ENCODE results near the gene POR.

POR gene

DNA sequence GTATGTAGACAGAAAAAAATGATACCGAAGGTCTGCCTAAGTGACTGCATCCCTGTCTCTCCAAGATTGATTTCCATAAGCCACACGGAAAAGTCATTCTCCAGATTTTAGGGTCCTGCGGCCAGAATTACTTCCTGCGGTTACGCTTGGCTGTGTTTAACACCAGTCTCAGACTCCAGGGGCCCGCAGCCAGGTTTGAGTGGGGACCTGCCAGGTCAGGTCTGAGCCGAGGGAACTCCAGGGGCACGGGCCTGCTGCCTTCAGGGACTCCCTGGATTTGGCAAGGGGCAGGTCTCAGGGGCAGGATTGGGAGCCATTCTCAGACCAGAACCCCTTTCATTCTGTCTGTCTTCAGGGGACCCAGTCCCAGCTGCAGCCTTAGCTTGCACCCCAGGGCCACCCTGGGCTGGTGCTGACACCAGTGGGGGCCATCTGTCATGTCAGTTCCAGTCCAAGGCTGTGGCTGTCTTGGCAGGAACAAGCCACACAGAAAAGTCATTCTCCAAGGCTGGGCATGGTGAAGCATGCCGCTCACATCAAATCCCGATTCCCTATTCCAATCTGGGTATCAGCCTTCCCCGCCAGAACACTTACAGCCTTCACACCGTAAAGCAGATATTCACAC, 40.5 kb downstream of the POR start:
- no peak for DNase-seq (ENCODE audit: low read depth)

DNA sequence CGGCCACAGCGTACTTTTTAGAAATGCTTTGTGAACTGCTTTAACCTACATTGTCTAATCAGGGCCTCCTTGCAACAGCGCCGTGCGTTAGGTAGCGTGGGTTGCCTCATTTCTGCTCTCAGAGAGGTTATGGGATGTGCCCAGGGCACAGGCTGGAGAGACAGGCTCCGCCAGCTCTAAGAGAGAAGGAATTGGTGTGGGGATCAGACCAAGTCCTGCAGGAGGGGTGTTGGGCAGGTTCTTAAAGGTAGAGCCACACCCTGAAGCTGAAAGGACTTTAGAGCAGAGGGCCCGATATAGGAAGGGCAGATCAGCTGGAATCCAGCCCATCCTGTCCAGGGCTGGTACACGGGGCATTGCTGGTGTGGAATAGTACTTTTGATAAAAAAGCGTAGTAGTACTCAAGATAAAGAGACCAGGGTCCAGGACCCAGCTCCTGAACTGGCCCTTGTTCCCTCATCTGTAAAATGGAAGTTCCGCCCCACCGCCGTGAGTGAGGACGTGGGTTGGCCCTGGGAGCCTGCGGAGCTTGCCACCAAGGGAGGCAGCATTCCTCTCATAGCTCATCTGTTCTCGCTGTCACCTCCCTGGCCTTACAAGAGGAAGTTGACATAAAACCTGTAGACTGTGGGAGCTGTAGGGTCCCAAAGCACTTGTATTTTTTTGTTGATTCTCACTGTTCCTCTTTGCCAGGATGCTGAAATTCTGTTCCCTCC, 42.2 kb downstream of the POR start:
- DNase-seq (ENCODE audit: low read depth), result no peak

DNA sequence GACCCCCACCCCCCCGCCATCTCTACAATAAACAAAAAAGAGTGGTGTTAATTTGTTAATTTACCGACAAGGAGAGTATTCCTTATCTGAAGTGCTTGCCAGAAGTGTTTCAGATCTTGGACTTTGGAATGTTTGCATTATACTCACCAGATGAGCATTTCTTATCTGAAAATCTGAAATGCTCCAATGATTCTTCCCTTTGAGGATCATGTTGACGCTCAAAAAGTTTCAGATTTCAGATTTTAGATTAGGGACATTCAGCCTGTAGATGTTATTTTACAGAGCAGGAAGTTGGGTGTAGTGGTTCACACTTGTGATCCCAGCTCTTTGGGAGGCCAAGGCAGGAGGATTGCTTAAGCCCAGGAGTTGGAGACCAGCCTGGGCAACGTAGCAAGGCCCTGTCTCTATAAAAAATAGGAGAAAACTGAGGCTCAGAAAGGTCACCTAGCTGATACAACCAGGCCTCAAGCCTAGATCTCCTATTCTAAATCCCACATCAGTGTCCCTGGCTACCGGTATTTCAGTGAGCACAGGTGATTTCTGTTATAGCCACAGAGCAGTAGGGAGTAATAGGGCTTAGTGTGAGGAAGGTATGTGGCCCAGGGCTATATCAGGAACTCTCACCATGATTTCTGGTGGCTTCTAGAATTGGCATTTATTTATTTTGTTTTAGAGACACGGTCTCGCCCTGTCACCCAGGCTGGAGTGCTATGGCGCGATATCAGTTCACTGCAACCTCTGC, 44.0 kb downstream of the POR start:
- DNase-seq (ENCODE audit: low read depth), result no peak

DNA sequence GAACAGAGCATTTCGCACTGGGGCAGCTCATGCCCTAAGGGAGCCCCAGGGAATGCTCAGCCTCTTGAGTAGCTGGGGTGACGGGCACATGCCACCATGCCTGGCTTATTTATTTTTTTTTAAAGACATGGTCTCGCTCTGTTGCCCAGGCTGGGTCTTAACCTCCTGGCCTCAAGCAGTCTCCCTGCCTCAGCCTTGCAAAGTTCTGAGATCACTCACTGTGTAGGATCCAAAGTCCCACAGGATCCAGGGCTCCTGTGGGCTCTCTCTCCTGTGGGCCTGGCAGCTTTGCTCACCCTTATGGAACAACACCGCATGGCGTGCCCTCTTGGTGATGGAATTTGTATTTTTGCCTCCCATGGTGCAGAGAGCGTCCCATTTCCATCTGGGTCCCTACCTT, 45.4 kb downstream of the POR start:
- DNase-seq (ENCODE audit: low read depth), result no peak

DNA sequence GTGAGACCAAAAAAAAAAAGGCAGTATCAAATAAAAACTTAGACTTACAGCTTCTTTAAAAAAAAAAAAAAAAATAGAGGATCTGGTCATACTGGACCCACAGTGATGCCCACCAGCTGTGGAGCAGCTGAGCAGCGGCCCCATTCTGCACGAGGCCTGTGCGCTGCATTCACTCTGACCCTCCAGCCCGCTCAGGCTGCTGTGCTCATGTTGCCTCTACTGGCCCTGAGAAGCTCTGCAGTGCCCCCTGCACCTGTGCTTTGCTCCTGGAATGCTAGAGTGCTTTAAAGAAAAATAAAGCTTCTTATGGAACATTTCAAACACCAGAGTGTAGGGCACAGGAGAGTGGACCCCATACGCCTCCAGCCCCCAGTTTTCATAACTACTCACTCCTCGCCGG, 46.3 kb downstream of the POR start:
- DNase-seq (ENCODE audit: low read depth), result no peak

DNA sequence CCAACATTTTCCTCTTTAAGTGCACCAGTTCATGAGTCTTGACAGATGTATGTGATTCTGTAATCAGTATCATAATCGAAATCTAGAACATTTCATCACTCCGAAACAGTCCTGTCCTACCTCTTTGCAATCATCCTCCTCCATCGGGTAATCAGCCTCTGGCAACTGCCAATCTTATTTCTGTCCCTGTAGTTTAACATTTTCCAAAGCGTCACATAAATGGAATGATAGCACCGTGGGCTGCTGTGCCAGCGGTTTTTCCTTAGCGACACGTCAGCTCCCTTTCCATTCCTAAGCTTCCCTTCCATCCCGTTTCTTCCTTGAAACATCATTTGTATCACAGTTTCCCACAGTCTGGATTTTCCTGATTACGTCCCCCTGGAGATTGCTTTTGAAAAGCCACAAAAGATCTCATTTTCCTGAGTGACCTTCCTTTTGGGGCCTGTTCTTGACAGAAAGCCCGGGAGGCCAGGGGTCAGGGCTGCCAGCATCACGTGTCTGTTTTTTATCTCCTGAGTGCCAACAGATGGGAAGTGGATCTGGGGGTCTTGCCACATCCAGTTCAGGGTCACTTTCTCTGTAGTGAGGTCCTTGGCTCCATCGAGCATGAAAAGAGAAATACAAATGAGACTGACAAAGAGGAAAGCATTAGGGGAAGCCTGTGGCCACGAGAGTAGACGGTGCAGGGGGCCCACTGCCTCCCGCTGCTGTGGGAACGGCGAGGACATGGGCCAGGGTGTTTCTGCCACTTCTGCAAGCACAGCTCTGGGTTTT, 47.8 kb downstream of the POR start:
- DNase-seq (ENCODE audit: low read depth), result no peak

DNA sequence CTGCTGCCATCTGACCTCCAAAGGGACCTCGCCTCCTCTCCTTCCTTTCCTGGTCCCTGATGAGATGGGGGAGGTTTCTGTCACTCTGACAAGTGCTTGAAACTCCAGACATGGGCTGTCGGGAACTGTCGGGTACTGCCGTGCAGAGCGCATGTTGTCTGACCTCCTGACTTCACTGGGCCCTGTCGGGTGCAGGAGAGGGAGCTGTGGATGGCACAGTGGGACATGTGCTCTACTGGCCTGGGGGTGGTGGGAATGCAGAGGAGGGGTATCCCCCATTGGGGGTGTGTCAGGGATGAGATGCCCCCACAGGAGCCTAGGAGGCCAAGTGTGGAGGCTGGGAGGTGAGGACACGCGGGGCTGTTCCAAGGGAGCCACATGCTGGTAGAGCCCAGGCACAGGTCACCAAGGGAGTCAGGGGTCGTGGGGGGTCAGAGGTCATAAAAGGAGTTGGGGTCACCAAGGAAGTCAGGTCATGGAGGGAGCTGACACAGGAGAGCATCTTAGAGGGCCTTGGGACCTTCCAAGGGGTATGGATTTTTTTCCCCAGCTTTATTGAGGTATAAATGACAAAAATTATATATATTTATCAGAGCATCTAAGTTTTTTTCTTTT, 48.5 kb downstream of the POR start:
- no peak for DNase-seq (ENCODE audit: low read depth)

DNA sequence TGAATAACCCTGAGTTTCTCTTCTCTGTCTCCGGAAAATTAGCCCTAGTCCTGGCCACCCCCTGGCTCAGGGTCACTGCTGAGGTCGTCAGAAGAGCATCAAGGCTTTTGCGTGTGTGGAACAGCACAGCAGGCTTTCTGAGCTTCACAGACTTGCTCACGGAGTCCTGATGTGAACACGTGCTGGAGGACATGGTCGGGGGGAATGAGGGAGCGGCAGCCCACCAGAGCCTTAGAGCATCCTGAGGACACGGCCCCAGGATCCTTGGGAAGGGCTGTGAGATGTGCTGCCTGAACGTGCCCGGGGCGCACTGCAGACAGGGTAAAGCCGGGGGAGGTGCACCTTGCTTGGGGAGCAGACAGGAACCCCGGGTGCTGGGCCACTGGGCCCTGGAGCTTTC, 50.7 kb downstream of the POR start:
- DNase-seq (ENCODE audit: low read depth), result no peak

DNA sequence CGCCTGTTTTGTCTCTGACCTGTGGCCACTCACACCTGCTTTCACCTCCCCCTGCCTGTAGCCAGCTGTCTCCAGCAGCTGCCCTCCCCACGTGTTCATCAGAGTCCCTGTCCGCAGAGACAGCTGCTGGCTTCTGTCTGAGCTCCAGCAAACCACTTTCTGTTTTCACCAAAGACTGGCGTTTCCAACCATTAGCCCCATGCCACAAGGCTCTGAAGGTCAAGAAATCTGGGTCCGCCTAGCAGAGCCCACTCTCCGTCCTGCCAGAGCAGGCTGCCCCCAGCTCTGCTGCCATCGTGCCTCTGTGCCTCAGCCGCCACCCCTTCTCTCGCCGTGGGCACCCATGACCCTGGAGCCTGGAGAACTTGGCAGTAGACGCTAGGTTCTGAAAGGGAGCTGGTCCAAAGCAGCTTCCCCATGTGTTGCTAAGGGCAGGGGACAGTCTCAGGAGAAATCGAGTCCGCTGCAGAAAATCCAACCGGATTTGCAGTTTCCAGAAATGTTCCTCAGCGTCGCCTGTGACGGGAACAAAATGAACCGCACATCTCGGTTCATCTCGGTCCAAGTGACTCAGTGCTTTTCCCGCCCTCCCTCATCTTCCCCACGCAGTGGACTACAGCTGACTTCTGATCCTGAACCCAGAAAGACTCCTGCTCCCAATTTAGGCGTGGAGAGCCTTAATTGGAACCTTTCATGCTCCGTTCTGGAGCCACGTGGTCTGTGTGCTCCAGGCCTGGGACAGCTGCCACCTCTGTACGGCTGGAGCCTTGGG, 51.4 kb downstream of the POR start:
- no peak for DNase-seq (ENCODE audit: low read depth)

DNA sequence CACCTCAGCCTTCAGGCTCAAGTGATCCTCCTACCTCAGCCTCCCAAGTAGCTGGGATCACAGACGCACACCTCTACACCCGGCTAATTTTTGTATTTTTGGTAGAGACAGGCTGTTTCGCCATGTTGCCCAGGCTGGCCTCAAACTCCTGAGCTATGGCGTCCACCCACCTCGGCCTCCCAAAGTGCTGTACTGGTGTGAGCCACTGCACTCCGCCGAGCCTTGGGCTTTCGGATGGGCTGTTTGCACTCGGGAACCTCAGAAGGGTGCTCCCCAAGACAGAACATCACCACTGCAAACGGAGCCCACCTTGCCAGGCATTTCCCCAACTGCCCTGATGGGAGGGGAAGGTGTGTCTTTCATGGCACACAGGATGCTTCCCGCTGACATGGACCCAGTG, 52.1 kb downstream of the POR start:
- DNase-seq (ENCODE audit: low read depth), result no peak

DNA sequence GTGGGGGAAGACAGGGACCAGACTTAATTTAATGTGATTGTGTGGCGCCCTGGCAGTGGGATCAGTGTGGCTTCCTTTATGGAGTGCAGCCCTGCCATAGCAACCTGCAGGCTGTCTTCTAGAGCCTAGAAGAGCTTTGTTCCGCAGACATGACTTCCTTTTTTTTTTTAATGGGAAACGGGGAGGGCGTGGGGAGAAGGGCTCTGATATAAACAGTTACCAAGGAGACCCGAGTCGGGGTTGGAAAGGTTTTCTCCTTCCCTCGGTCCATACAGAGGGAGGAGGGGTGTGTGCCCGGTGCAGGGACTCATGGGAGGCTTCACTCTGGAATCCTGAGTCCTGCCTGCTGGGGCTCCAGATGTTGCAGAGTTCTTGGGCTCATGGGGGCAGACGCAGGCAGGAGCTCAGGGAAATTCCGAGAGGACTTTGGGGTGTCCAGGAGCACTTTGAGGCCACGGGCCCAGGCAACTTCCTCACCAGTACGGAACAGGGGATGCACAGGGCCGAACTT, 52.6 kb downstream of the POR start:
- no peak for DNase-seq (ENCODE audit: low read depth)

DNA sequence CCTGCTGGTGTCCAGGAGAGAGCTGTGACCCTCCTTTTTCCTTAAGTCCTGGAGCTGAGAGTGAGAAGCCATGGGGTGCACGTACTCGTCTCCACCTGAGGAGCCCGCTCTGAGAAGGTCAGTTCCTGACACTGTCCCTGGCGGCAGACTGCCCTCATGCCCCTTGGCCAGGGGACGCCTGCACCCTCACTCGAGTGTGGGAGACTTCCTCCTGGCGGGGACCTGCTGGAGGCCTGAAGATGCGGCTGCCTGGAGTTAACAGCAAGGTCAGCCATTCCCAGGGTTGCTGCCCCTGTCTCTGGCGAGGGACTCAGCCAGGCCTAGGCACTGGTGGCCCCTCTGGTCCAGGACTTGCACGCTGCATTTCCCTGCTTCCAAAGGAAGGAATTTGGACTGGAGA, 53.1 kb downstream of the POR start:
- no peak for DNase-seq (ENCODE audit: low read depth)

DNA sequence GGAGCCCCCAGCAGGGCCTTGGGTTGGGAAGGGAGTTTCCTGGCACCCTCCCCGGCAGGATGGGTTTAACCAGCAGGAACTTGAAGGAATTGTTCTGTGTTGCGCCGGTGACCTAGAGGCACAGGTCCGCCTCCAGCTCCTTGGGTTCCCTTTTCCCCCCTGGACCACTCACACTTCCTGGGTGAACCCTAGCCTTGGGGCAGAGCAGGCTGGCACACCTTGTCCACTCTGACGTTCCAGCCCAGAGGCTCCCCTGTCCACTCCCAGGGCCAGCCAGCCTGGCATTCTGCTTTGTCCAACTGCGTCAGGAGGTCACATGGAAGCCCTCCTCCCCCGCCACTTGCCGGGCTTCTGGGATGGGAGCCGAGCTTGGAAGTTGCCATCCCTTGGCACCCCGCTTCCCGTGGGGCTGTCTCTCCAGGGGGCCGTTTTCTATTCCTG, 53.6 kb downstream of the POR start:
- DNase-seq (ENCODE audit: low read depth), result no peak

DNA sequence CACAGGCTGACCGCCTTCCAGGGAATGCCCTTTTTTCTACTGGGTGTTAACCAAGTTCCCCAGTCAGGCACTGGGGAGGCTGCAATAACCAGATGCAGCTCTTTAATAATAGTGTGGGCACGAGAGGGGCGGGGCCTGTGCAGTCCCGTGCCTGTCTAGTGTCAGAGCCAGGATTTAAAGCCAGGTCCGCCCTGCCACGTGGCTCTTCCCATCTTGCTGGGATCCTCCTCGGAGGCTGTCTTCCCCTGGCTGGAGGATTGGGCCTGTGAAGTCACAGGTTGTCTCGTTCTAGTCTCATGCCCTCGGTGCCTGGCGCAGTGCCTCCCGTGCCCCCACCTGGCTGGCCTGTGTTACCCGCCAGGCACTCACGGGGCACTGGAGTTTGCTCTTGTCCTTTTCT, 54.2 kb downstream of the POR start:
- DNase-seq (ENCODE audit: low read depth), result no peak

DNA sequence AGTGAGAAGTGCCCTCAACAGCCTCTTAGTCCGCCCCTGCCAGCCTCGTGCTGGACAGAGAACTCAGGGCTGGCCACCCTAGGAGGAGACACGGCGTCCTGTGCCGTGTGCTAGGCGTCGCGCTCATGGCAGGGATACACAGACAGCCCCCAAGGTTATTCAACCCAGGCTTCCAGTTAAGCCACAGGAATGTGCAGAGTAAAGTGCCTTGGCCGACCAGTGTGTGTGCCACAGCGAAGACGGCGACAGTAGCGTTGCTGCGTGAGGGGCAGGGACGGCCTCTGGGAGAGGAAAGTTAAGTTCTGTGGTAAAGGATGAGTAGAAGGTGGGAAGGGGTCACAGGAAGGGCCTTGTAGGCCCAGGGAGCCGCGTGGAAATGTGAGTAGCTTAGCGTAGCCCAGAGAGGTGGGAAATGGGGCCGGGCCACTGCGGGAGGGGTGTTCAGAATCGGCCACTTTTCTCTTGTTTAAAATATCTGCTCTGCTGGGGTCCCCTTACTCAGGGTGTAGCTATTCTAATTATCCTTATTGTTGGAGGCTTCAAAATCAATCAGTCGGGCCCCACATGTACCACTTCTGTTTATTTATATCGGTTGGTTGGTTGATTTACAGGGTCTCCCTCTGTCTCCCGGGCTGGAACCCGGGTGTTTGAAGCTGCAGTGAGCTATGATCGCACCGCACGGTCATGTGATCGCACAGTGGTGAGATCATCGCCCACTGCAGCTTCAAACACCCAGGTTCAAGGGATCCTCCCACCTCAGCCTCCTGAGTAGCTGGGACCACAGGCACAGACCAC, 54.9 kb downstream of the POR start:
- DNase-seq (ENCODE audit: low read depth), result no peak

DNA sequence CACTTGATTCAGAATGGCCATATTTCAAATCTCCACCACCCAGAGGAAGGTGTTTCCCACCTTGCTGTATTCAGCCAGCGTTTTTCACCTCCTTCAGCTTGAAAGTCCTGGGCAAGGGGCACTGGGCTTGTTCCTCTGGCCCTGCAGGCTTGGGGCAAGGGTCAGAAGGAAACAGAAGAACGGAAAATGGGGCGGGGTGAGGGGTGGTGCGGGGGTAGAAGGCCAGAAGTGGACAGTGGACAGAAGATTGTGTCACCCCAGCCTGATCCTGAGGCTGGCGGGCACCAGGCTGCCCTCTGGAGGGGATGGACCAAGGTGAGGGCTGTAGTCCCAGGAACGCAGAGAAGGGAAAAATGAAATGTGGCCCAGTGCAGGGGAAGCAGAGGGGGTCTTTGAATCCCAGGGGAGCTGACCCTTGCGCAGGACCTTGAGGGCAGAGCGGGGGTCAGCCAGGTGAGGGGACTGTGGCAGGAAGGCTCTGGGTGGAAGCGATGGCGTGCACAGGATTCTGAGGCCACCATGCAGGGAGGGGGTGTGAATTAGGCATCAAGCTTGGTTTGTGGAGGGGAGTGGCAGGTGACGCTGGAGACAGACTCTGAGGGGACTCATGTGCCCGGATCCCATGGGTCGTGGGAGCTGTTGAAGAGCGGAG, 56.5 kb downstream of the POR start:
- no peak for DNase-seq (ENCODE audit: low read depth)

DNA sequence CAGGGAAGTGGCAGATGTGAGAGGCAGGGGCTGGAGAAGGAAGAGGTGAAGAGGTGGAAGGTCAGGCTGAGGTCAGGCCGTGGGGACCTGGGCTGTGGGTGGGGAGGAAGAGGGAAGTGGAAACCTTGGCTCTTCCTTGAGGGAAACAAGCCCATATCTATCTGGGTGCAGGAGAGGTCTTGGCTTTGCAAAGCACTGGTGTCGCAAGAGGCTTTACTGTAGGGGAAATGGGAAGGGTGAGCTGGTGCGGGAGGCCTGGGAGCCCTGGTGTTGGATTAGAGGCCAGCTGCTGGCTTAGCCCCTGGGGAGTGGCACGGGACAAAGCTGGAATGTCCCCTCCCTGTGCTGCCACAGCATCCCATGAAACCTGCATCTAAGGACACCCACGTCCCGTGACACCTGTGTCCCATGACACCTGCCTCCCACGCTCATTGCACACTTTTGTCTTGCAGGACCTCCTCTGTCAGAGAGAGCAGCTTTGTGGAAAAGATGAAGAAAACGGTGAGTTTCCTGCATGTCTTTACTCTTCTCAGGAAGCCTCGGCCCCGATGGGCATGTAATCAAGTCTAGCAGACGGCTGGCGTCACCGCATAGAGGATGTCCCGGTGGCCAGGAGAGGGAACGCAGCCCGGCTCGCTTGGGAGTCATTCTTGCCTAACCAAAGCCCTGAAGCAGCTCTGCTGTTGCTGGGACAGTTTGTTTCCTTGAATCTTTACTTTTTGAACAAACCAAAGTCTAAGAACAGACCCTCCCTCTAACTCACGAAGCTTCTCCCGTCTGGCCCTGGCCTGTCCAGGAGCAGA, 57.2 kb downstream of the POR start:
- no peak for DNase-seq (ENCODE audit: low read depth)

DNA sequence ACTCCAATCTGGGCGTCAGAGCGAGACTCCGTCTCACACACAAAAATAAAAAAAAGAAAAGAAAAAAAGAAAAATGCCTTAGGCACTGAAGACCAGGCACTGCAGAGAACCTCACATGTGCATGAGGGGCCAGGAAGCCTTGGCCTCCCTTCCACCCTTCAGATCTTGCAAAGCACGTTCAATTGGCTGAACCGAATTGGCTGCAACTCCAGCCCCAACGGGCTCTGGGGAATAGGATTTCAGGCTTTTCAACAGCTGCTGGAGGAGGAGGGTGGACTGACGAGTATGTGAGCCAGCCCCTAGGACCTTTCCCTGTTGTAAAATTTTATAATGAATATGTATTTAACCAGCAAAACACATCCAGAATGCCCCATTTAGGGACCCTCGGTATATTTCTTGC, 62.8 kb downstream of the POR start:
- no peak for DNase-seq (ENCODE audit: low read depth)
